Mesenchymal stem cell (in vitro differentiated cells and primary cell): ENCODE measurements around the gene YBX3.
A peak's percentile ranks its signal among the peaks of the same experiment; 100 is the strongest.

Experiments
- DNase-seq: peaks from one replicate; pipeline ENCODE4 v3.0.0-alpha.2; 2013
- H2AFZ ChIP-seq: one replicate; pipeline ENCODE4 v1.6.1; 2013; ENCODE audit warnings: low read depth, mild to moderate bottlenecking, control low read depth, inconsistent platforms, low read length, moderate library complexity
- H2AK5ac ChIP-seq: 2 replicates; pipeline ENCODE4 v1.6.1; 2013; ENCODE audit warnings: low read length, moderate library complexity, mild to moderate bottlenecking, inconsistent platforms; ENCODE audit not compliant: severe bottlenecking
- H2BK120ac ChIP-seq: one replicate; pipeline ENCODE4 v1.6.1; 2013; ENCODE audit warnings: low read depth, mild to moderate bottlenecking, inconsistent platforms, low read length, moderate library complexity
- H2BK12ac ChIP-seq, 2 experiments: one replicate each; pipeline ENCODE4 v1.6.1; 2013; ENCODE audit warnings: inconsistent platforms in 2 of 2, low read length in 2 of 2, mild to moderate bottlenecking in 2 of 2, moderate library complexity in 2 of 2, control low read depth in 1 of 2
- H2BK15ac ChIP-seq: one replicate; pipeline ENCODE4 v1.6.1; 2013; ENCODE audit warnings: mild to moderate bottlenecking, low read depth, inconsistent platforms; ENCODE audit not compliant: poor library complexity, severe bottlenecking
- H2BK5ac ChIP-seq: 2 replicates; pipeline ENCODE4 v1.6.1; 2013; ENCODE audit warnings: low read depth, mild to moderate bottlenecking, low read length, control low read depth, inconsistent platforms; ENCODE audit not compliant: poor library complexity, severe bottlenecking
- H3K14ac ChIP-seq, 2 experiments: one replicate each; pipeline ENCODE4 v1.6.1; 2013; ENCODE audit warnings: inconsistent platforms in 2 of 2, low read length in 2 of 2, control low read depth in 1 of 2, mild to moderate bottlenecking in 1 of 2, moderate library complexity in 1 of 2
- H3K18ac ChIP-seq, 2 experiments: one replicate each; pipeline ENCODE4 v1.6.1; 2013; ENCODE audit warnings: inconsistent platforms in 2 of 2, low read length in 2 of 2, control low read depth in 1 of 2, low read depth in 1 of 2, mild to moderate bottlenecking in 1 of 2
- H3K23ac ChIP-seq, 2 experiments: one replicate each; pipeline ENCODE4 v1.6.1; 2013; ENCODE audit warnings: inconsistent platforms in 2 of 2, low read length in 2 of 2, mild to moderate bottlenecking in 2 of 2, moderate library complexity in 2 of 2, control low read depth in 1 of 2
- H3K27ac ChIP-seq: 2 replicates; pipeline ENCODE4 v1.5.1; 2013; ENCODE audit warnings: mild to moderate bottlenecking, moderate library complexity, low read length, control low read depth, inconsistent platforms; ENCODE audit not compliant: poor library complexity, severe bottlenecking
- H3K27me3 ChIP-seq, 2 experiments: 2 replicates each; pipeline versions ENCODE4 v1.6.1 to v1.7.0; 2013; ENCODE audit warnings: low read length in 2 of 2, mild to moderate bottlenecking in 2 of 2, moderate library complexity in 2 of 2, control low read depth in 1 of 2, inconsistent platforms in 1 of 2; ENCODE audit not compliant: control insufficient read depth in 1 of 2, insufficient read depth in 1 of 2
- H3K36me3 ChIP-seq, 2 experiments: 2 replicates each; pipeline versions ENCODE4 v1.6.1 to v1.7.0; 2013; ENCODE audit warnings: low read length in 2 of 2, control low read depth in 1 of 2, inconsistent platforms in 1 of 2, low read depth in 1 of 2, mild to moderate bottlenecking in 1 of 2; ENCODE audit not compliant: insufficient read depth in 2 of 2, control insufficient read depth in 1 of 2
- H3K4ac ChIP-seq, 2 experiments: one replicate each; pipeline ENCODE4 v1.6.1; 2013; ENCODE audit warnings: inconsistent platforms in 2 of 2, low read length in 2 of 2, mild to moderate bottlenecking in 2 of 2, moderate library complexity in 2 of 2, control low read depth in 1 of 2, low read depth in 1 of 2
- H3K4me1 ChIP-seq: 2 replicates; pipeline ENCODE4 v1.6.1; 2013; ENCODE audit warnings: low read depth, low read length, control low read depth; ENCODE audit not compliant: control insufficient read depth, insufficient read depth
- H3K4me2 ChIP-seq: 2 replicates; pipeline ENCODE4 v1.6.1; 2013; ENCODE audit warnings: low read length, mild to moderate bottlenecking, inconsistent platforms; ENCODE audit not compliant: poor library complexity, severe bottlenecking
- H3K4me3 ChIP-seq, 2 experiments: 2 replicates each; pipeline versions ENCODE4 v1.5.1 to v1.7.0; 2013; ENCODE audit warnings: low read length in 2 of 2, mild to moderate bottlenecking in 2 of 2, control low read depth in 1 of 2, low read depth in 1 of 2; ENCODE audit not compliant: insufficient read depth in 1 of 2
- H3K79me1 ChIP-seq: replicated peaks from 2 replicates; pipeline ENCODE4 v1.6.1; 2013; ENCODE audit warnings: mild to moderate bottlenecking, control low read depth, low read length, inconsistent platforms; ENCODE audit not compliant: poor library complexity, severe bottlenecking
- H3K9ac ChIP-seq: 2 replicates; pipeline ENCODE4 v1.7.0; 2013; ENCODE audit warnings: mild to moderate bottlenecking, low read length, moderate library complexity
- H3K9me3 ChIP-seq: 2 replicates; pipeline ENCODE4 v1.7.0; 2013; ENCODE audit warnings: mild to moderate bottlenecking, low read length; ENCODE audit not compliant: control insufficient read depth
- H4K8ac ChIP-seq: one replicate; pipeline ENCODE4 v1.6.1; 2013; ENCODE audit warnings: inconsistent platforms, mild to moderate bottlenecking, low read length, moderate library complexity
- H4K91ac ChIP-seq: one replicate; pipeline ENCODE4 v1.6.1; 2013; ENCODE audit warnings: mild to moderate bottlenecking, low read length, inconsistent platforms
- WGBS: methylation state at CpG from one replicate; pipeline ENCODE4 v1.1.7; 2013; ENCODE audit warnings: mixed read lengths; 5-methylcytosine and 5-hydroxymethylcytosine counted together

The YBX3 gene

GRCh38 chr12:10688042-10688441 lies 35.1 kb downstream of the YBX3 start:
- Histone ChIP-seq H3K18ac (no peak overlapping the region), H2AK5ac (no peak overlapping the region), H3K27me3 (no peaks in the 10 kb centered on the region), H4K91ac (no peak overlapping the region), H3K4me3 (no peak overlapping the region), H3K23ac (no peak overlapping the region), H4K8ac (no peak overlapping the region), H3K4me2 (no peak overlapping the region), H2BK15ac (no peak overlapping the region), H3K9ac (no peak overlapping the region), H3K9me3 (no peaks in the 10 kb centered on the region), H2BK5ac (no peak overlapping the region), H3K4me1 (no peaks in the 10 kb centered on the region), H2AFZ (no peak overlapping the region), H3K14ac (no peak overlapping the region), H3K4ac (no peak overlapping the region), H3K36me3 (peaks cover 0 to 16% of the 10 kb centered on the region in 2 experiments), H3K79me1 (no peaks in the 10 kb centered on the region), H2BK120ac (no peak overlapping the region), H2BK12ac (no peak overlapping the region), H3K27ac (no peak overlapping the region)
- no peak for DNase-seq
- WGBS, result 100% methylated on average over 1 of the region's 1 CpG

GRCh38 chr12:10673659-10674384 lies 49.3 kb downstream of the YBX3 start, which contains the start of gene STYK1:
TSS of gene STYK1 (minus strand) at chr12:10674052. CDS start at chr12:10634618, 39,434 bp downstream.
- Histone ChIP-seq H3K14ac (no peak within 1 kb of the TSS), H3K4me1 (peaks cover 2% of the 10 kb centered on the region), H4K8ac (no peak within 1 kb of the TSS), H3K18ac (no peak within 1 kb of the TSS), H3K9me3 (no peaks in the 10 kb centered on the region), H3K4ac (no peak within 1 kb of the TSS), H3K4me3 (peak within 1 kb of the TSS; percentile 56 to 94), H2AFZ (peak within 1 kb of the TSS; percentile 64), H2BK15ac (no peak within 1 kb of the TSS), H3K23ac (no peak within 1 kb of the TSS), H2AK5ac (no peak within 1 kb of the TSS), H2BK120ac (no peak within 1 kb of the TSS), H2BK12ac (no peak within 1 kb of the TSS), H3K79me1 (no peaks in the 10 kb centered on the region), H3K36me3 (no peaks in the 10 kb centered on the region), H3K27me3 (peaks cover 0 to 5% of the 10 kb centered on the region in 2 experiments), H2BK5ac (no peak within 1 kb of the TSS), H3K9ac (peak within 1 kb of the TSS; percentile 70), H4K91ac (no peak within 1 kb of the TSS), H3K4me2 (peak within 1 kb of the TSS; percentile 90), H3K27ac (no peak within 1 kb of the TSS)
- 2% methylated on average over 27 of the region's 35 CpGs for WGBS
- peak; percentile 21 for DNase-seq

DNA sequence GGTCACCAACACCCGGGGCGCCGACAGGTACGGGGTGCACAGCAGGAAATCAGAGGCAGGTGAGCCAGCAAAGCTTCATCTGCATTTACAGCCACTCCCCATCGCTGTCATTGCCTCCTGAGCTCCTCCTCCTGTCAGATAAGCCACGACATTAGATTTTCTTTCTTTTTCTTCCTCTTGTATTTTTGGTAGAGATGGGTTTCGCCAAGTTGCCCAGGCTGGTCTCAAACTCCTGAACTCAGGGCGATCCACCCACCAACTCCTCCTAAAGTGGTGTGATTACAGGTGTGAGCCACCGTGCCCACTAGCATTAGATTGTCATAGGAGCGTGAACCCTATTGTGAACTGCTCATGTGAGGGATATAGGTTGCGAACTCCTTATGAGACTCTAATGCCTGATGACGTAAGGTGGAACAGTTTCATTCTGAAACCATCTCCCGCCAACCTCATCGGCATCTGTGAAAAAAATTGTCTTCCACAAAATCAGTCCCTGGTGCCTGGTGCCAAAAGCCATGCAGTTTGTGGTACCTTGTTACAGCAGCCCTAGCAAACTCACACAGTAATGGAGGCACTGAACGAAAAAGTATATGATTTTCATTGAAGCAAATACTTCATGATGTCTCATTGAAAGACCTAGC lies 50.8 kb downstream of the YBX3 start:
- H3K27me3 ChIP-seq, result peaks cover 0 to 5% of the 10 kb centered on the region in 2 experiments
- H3K4ac ChIP-seq, result no peak overlapping the region
- H3K4me3 ChIP-seq, result no peak overlapping the region
- H3K27ac ChIP-seq, result no peak overlapping the region
- H2BK120ac ChIP-seq, result no peak overlapping the region
- no peak overlapping the region for H3K14ac ChIP-seq
- no peak overlapping the region for H2AFZ ChIP-seq
- H3K9ac ChIP-seq, result no peak overlapping the region
- no peak overlapping the region for H2AK5ac ChIP-seq
- no peak for DNase-seq
- H3K79me1 ChIP-seq, result no peaks in the 10 kb centered on the region
- H3K9me3 ChIP-seq, result no peaks in the 10 kb centered on the region
- H3K23ac ChIP-seq, result no peak overlapping the region
- no peaks in the 10 kb centered on the region for H3K36me3 ChIP-seq
- no peak overlapping the region for H2BK15ac ChIP-seq
- H2BK5ac ChIP-seq, result no peak overlapping the region
- H2BK12ac ChIP-seq, result no peak overlapping the region
- 82% methylated on average over 12 of the region's 15 CpGs for WGBS
- no peak overlapping the region for H4K8ac ChIP-seq
- H4K91ac ChIP-seq, result no peak overlapping the region
- no peak overlapping the region for H3K18ac ChIP-seq
- no peak overlapping the region for H3K4me2 ChIP-seq
- peaks cover 2% of the 10 kb centered on the region for H3K4me1 ChIP-seq

GRCh38 chr12:10669533-10669932 lies 53.6 kb downstream of the YBX3 start:
- no peak overlapping the region for H4K91ac ChIP-seq
- H3K14ac ChIP-seq, result no peak overlapping the region
- no peak overlapping the region for H2AFZ ChIP-seq
- H3K4ac ChIP-seq, result no peak overlapping the region
- H3K9ac ChIP-seq, result no peak overlapping the region
- H2BK15ac ChIP-seq, result no peak overlapping the region
- no peak overlapping the region for H2BK5ac ChIP-seq
- H4K8ac ChIP-seq, result no peak overlapping the region
- no peak overlapping the region for H3K4me3 ChIP-seq
- peaks cover 0 to 5% of the 10 kb centered on the region in 2 experiments for H3K27me3 ChIP-seq
- peaks cover 2% of the 10 kb centered on the region for H3K4me1 ChIP-seq
- DNase-seq, result no peak
- no peak overlapping the region for H3K18ac ChIP-seq
- no peak overlapping the region for H2BK12ac ChIP-seq
- no peak overlapping the region for H2BK120ac ChIP-seq
- no peaks in the 10 kb centered on the region for H3K36me3 ChIP-seq
- no peak overlapping the region for H3K27ac ChIP-seq
- no peak overlapping the region for H3K4me2 ChIP-seq
- H3K9me3 ChIP-seq, result no peaks in the 10 kb centered on the region
- no peaks in the 10 kb centered on the region for H3K79me1 ChIP-seq
- no peak overlapping the region for H3K23ac ChIP-seq
- no CpG with 5 or more reads among the region's 1 CpG for WGBS
- no peak overlapping the region for H2AK5ac ChIP-seq
